Caco-2 (cell line): ENCODE results near the gene RIPOR2. TPM values are rescaled to one million over a fixed set of nuclear protein-coding genes. Genes with fewer than 3 reads are reported as not detected.

ENCODE experiments used
- BruUV-seq: library from RNA; stranded (reverse); fragments of 400-500 nt; replicated peaks from 2 replicates; lab custom pipeline; 2021; lab: Mats Ljungman, UMichigan
- CTCF ChIA-PET: fragments of 300-600 bp; sonication (Branson Sonifier 250); formaldehyde crosslinking; loops from one replicate; lab custom pipeline; 2022; ENCODE audit warnings: antibody characterized with exemption; lab: Charles Lee
- POLR2A ChIA-PET: fragments of 300-600 bp; sonication (Branson Sonifier 250); formaldehyde crosslinking; loops from one replicate; lab custom pipeline; 2022; ENCODE audit warnings: antibody characterized with exemption; lab: Charles Lee
- DNase-seq, 2 experiments: peaks; one replicate each; pipeline versions ENCODE4 v3.0.0 to v3.0.0-alpha.2; 2020 to 2022
- H3K27me3 ChIP-seq: replicated peaks from 2 replicates; pipeline ENCODE4 v1.6.0; 2011; ENCODE audit warnings: low read length; ENCODE audit not compliant: control insufficient read depth, insufficient read depth
- H3K36me3 ChIP-seq: 2 replicates; pipeline ENCODE4 v1.5.1; 2011; ENCODE audit warnings: low read length; ENCODE audit not compliant: control insufficient read depth, insufficient read depth
- H3K4me1 ChIP-seq: fragments of 250-450 bp; sonication (Bioruptor Pico); 2 replicates; pipeline ENCODE4 v1.5.1; 2020; ENCODE audit warnings: mild to moderate bottlenecking
- H3K4me3 ChIP-seq: 2 replicates; pipeline ENCODE4 v1.5.1; 2011; ENCODE audit warnings: low read depth, mild to moderate bottlenecking, control low read depth, low read length
- H3K9me3 ChIP-seq: fragments of 250-450 bp; sonication (Bioruptor Pico); 2 replicates; pipeline ENCODE4 v1.5.1; 2020; ENCODE audit warnings: mild to moderate bottlenecking, moderate library complexity
- H3K27ac Mint-ChIP-seq: one replicate; pipeline ENCODE4 v1.8.0; 2022; ENCODE audit warnings: mixed read lengths; ENCODE audit not compliant: unreplicated experiment
- H3K27me3 Mint-ChIP-seq: one replicate; pipeline ENCODE4 v1.8.0; 2022; ENCODE audit warnings: mixed read lengths; ENCODE audit not compliant: insufficient read depth, unreplicated experiment
- H3K36me3 Mint-ChIP-seq: one replicate; pipeline ENCODE4 v1.8.0; 2022; ENCODE audit warnings: mild to moderate bottlenecking, mixed read lengths; ENCODE audit not compliant: insufficient read depth, unreplicated experiment
- H3K4me1 Mint-ChIP-seq: one replicate; pipeline ENCODE4 v1.8.0; 2022; ENCODE audit warnings: low read depth, mixed read lengths; ENCODE audit not compliant: unreplicated experiment
- H3K4me3 Mint-ChIP-seq: one replicate; pipeline ENCODE4 v1.8.0; 2022; ENCODE audit warnings: mild to moderate bottlenecking, moderate library complexity, mixed read lengths; ENCODE audit not compliant: unreplicated experiment
- H3K9me3 Mint-ChIP-seq: one replicate; pipeline ENCODE4 v1.8.0; 2022; ENCODE audit warnings: mixed read lengths; ENCODE audit not compliant: unreplicated experiment
- CTCF ChIP-seq, 2 experiments: fragments of 200-600 bp in 1 of 2; IDR thresholded peaks; 1 replicate in 1 of 2; 2 replicates in 1 of 2; pipeline versions ENCODE4 v1.5.1 to v1.8.0; 2011 to 2022; ENCODE audit warnings: antibody characterized with exemption in 1 of 2, control low read depth in 1 of 2, inconsistent platforms in 1 of 2, low read depth in 1 of 2, low read length in 1 of 2, mild to moderate bottlenecking in 1 of 2, moderate library complexity in 1 of 2; ENCODE audit not compliant: insufficient read depth in 1 of 2, severe bottlenecking in 1 of 2, unreplicated experiment in 1 of 2
- intact Hi-C: fragments of 100-400 bp; cut with micrococcal nuclease; formaldehyde crosslinking; loops from one replicate; pipeline ENCODE4 v1.10.0; 2022; ENCODE audit not compliant: unreplicated experiment
- total RNA-seq: library from RNA; stranded (reverse); gene quantifications from 2 replicates; pipeline ENCODE4 v1.2.3, GENCODE V29; 2022

Gene RIPOR2
- total RNA-seq, 1 experiment from 2014 or later, result 0.64 TPM

- H3K4me1 Mint-ChIP-seq, result peaks cover 7% of the 10 kb centered on the region
- Histone ChIP-seq H3K36me3 (no peaks in the 10 kb centered on the region), H3K4me1 (peaks cover 14% of the 10 kb centered on the region), H3K27me3 (no peaks in the 10 kb centered on the region), H3K9me3 (no peaks in the 10 kb centered on the region), H3K4me3 (no peak overlapping the region)
- H3K9me3 Mint-ChIP-seq, result peaks cover 13% of the 10 kb centered on the region
- CTCF ChIA-PET, result no interaction called here
- no peaks in the 10 kb centered on the region for H3K36me3 Mint-ChIP-seq
- H3K4me3 Mint-ChIP-seq, result no peak overlapping the region
- H3K27ac Mint-ChIP-seq, result no peak overlapping the region
- H3K27me3 Mint-ChIP-seq, result no peaks in the 10 kb centered on the region
- TF ChIP-seq CTCF (IDR thresholded peaks at IDR 0.05; ENCODE audit: insufficient read depth in 1 of 2, low read depth in 1 of 2, low read length in 1 of 2, severe bottlenecking in 1 of 2, unreplicated experiment in 1 of 2), result no peak
- POLR2A ChIA-PET, result no interaction called here
- no TSS peak for BruUV-seq
- no peak for DNase-seq
- intact Hi-C loops, result no loop called here
Observed at GRCh38 chr6:24926192-24926591, 9.6 kb downstream of the RIPOR2 start.

DNA sequence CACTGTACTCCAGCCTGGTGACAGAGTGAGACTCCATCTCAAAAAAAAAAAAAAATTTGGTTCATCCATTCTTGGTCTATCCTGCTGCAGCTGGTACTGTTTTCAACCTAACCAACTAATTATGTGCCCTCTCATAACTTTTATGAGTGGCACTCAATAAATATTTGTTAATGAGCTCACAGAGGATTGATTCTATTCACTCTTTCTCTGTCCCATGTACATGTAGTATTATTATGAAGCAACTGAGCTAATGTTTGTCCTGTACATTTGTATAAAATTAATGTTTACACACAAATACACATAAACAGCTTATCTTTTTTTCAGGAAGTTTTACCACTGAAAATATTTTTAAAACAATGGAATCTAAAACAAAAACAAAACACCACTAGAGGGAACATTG lies 10.1 kb downstream of the RIPOR2 start:
- Histone ChIP-seq H3K4me1 (peaks cover 14% of the 10 kb centered on the region), H3K36me3 (no peaks in the 10 kb centered on the region), H3K4me3 (no peak overlapping the region), H3K9me3 (no peaks in the 10 kb centered on the region), H3K27me3 (no peaks in the 10 kb centered on the region)
- Mint-ChIP-seq H3K36me3 (no peaks in the 10 kb centered on the region), H3K9me3 (peaks cover 13% of the 10 kb centered on the region), H3K4me1 (peaks cover 7% of the 10 kb centered on the region), H3K27me3 (no peaks in the 10 kb centered on the region), H3K27ac (no peak overlapping the region), H3K4me3 (no peak overlapping the region)
- no TSS peak for BruUV-seq
- intact Hi-C loops, result no loop called here
- no peak for TF ChIP-seq CTCF (IDR thresholded peaks at IDR 0.05; ENCODE audit: insufficient read depth in 1 of 2, low read depth in 1 of 2, low read length in 1 of 2, severe bottlenecking in 1 of 2, unreplicated experiment in 1 of 2)
- ChIA-PET CTCF (no interaction called here), POLR2A (no interaction called here)
- DNase-seq, result no peak

- CTCF ChIA-PET, result no interaction called here
- Histone ChIP-seq H3K4me3 (no peak overlapping the region), H3K36me3 (no peaks in the 10 kb centered on the region), H3K9me3 (no peaks in the 10 kb centered on the region), H3K4me1 (peaks cover 14% of the 10 kb centered on the region), H3K27me3 (no peaks in the 10 kb centered on the region)
- no peak overlapping the region for H3K27ac Mint-ChIP-seq
- no peaks in the 10 kb centered on the region for H3K27me3 Mint-ChIP-seq
- peaks cover 7% of the 10 kb centered on the region for H3K4me1 Mint-ChIP-seq
- no peaks in the 10 kb centered on the region for H3K36me3 Mint-ChIP-seq
- no peak for TF ChIP-seq CTCF (IDR thresholded peaks at IDR 0.05; ENCODE audit: insufficient read depth in 1 of 2, low read depth in 1 of 2, low read length in 1 of 2, severe bottlenecking in 1 of 2, unreplicated experiment in 1 of 2)
- intact Hi-C loops, result no loop called here
- DNase-seq, result no peak
- peaks cover 13% of the 10 kb centered on the region for H3K9me3 Mint-ChIP-seq
- POLR2A ChIA-PET, result no interaction called here
- BruUV-seq, result no TSS peak
- H3K4me3 Mint-ChIP-seq, result no peak overlapping the region
Observed at GRCh38 chr6:24924580-24925356, 11.0 kb downstream of the RIPOR2 start.
